ENCODE results near the gene ZNF214.
"Not testable (repeated sequence)": the region's sequence is repeated elsewhere in the genome, so short reads cannot be mapped to it uniquely, and the experiment has no call there.

Gene ZNF214

DNA sequence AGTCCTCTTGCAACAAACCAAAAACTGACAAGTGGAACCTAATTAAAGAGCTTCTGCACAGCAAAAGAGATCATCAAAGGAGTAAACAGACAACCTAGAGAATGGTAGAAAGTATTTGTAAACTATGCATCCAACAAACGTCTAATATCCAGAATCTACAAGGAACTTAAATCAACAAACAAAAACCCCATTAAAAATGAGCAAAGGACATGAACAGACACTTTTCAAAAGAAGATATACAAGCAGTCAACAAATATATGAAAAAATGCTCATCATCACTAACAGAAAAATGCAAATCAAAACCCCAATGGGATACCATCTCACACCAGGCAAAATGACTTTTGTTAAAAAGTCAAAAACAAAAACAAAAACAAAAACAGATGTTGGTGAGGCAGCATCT, 33.7 kb downstream of the ZNF214 start:
- no peak for DNase-seq

DNA sequence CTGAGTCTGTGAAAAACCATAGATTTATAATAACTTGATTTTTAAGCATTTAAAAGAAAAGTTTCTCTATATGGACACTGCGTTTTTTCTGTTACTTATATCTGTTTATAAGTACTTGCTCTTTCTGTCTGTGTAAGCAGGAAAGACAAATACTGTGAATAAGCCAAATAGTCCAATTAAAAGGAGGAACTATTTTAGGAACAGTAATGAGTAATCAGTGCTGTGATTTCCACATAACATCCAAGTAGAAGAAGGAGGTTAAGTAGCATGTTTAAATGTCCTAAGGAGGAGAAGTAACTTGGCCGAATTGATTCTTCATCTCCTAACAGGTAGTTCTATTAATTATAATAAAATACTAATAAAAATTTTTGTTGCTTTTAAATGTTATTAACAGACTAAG, 40.8 kb downstream of the ZNF214 start:
- DNase-seq: no peak

DNA sequence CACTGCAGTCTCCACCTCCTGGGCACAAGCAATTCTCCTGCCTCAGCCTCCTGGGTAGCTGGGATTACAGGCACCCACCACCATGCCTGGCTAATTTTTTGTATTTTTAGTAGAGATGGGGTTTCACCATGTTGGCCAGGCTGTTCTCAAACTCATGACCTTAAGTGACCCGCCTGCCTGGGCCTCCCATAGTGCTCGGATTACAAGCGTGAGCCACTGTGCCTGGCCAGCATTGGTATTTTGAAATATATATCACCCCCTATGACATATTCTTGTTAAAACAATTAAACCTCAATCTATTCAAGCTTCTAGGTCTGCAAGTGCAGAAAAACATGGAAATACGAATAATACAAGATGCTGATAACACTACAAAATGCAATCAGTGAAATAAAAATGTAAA, 50.3 kb downstream of the ZNF214 start:
- not testable (repeated sequence) for DNase-seq

DNA sequence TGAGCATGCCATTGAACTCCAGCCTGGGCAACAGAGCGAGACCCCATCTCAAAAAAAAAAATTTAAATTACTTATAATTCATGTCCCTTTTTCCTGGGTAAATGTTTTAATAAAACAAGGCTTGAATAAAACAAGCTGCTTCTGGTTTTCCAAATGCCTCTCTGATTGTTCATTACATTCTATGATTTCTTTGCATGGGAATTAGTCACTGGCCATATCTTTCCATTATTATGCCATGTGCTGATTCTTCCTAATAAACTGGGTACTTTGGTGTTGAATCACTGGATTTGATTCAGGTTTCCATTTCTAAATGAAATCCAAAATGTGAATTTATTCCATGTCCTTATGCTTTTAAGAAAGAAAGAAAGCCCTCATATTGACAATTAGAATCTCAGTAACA, 51.3 kb downstream of the ZNF214 start:
- no peak for DNase-seq

DNA sequence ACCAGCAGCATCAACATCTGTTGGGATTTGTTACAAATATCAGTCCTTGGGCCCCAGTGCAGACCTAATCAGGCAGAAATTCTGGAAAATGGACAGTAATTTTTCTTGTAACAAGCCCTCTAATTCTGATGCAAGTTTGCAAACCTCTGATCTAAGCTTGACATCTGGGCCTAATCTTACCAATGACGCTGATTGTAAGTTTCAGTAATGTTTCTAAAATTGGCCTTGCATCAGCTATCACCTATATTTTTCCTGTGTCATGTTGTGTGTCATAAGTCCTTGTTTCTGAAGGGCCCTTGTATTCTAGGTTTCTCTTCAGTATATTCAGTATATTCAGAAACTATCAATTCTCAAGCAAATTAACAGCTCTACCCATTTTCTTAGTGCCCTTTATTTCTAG, 57.5 kb downstream of the ZNF214 start:
- DNase-seq: no peak

DNA sequence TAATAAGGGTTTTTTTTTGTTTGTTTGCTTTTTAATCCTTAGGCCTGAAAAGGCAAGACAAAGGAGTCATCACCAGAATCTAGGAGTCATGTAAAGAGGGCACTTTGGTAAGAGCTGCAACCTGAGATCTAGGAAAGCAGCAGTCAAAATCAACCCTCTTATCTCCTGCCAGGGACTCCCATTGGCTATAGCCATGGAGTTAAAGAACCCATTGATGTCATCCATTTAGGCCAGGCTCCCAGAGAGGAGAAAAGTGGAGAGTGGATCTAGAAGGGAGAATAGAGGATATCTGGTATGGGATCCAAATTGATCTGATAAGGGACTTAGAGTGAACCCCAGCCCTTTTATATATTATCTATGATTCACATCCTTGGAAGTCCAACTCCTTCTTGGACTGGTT, 58.0 kb downstream of the ZNF214 start:
- DNase-seq: no peak

DNA sequence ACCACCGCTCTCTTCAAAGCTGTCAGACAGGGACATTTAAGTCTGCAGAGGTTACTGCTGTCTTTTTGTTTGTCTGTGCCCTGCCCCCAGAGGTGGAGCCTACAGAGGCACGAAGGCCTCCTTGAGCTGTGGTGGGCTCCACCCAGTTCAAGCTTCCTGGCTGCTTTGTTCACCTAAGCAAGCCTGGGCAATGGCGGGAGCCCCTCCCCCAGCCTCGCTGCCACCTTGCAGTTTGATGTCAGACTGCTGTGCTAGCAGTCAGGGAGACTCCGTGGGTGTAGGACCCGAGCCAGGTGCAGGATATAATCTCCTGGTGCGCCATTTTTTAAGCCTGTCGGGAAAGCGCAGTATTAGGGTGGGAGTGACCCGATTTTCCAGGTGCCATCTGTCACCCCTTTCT, 65.9 kb downstream of the ZNF214 start:
- DNase-seq: not testable (repeated sequence)
